GM12878 (cell line): ENCODE measurements around the gene NUP85. TPM values are rescaled to one million over a fixed set of nuclear protein-coding genes. Genes with fewer than 3 reads are reported as not detected.

Experiments
- ATAC-seq: fragments of 200-7000 bp; cut with Tn5 transposase; 3 replicates; pipeline ENCODE4 v1.9.1; 2020; ENCODE audit warnings: mild to moderate bottlenecking, moderate library complexity
- BruUV-seq: library from RNA; stranded (reverse); fragments of 400-500 nt; replicated peaks from 2 replicates; lab custom pipeline; 2021; lab: Mats Ljungman, UMichigan
- CTCF ChIA-PET: fragments of 300-600 bp; sonication (Branson Sonifier 250); formaldehyde crosslinking; extraction: SDS; loops from one replicate; lab custom pipeline; 2021; ENCODE audit warnings: inconsistent platforms; lab: Yijun Ruan, JAX
- POLR2A ChIA-PET: fragments of 350-600 bp; formaldehyde crosslinking; extraction: SDS; loops from one replicate; lab custom pipeline; 2021; ENCODE audit warnings: inconsistent platforms; lab: Charles Lee
- RAD21 ChIA-PET: fragments of 300-600 bp; sonication (Branson Sonifier 250); formaldehyde crosslinking; loops from one replicate; lab custom pipeline; 2023; ENCODE audit warnings: antibody characterized with exemption; ENCODE audit not compliant: unreplicated experiment; lab: Charles Lee
- SMC1A ChIA-PET: fragments of 300-600 bp; sonication (Branson Sonifier 250); formaldehyde crosslinking; loops from one replicate; lab custom pipeline; 2023; ENCODE audit not compliant: unreplicated experiment, uncharacterized antibody; lab: Charles Lee
- DNase-seq: peaks from one replicate; pipeline ENCODE4 v3.0.0-alpha.2; 2011; ENCODE audit warnings: low read depth, low spot score
- FAIRE-seq: peaks from 3 replicates; lab custom pipeline; 2011; peaks lifted over from hg19 to GRCh38; lab: Jason Lieb, UNC
- H2AFZ ChIP-seq: 2 replicates; pipeline ENCODE4 v1.6.0; 2011; ENCODE audit warnings: low read depth, low read length, control low read depth; ENCODE audit not compliant: control insufficient read depth
- H3K27ac ChIP-seq: 2 replicates; pipeline ENCODE4 v1.5.1; 2011; ENCODE audit warnings: control low read depth; ENCODE audit not compliant: control insufficient read depth, insufficient read depth
- H3K27me3 ChIP-seq, 2 experiments: replicated peaks in 1 of 2; 2 replicates each; pipeline versions ENCODE4 v1.6.0 to v1.6.1; 2011; ENCODE audit warnings: low read length in 1 of 2; ENCODE audit not compliant: control insufficient read depth in 2 of 2, insufficient read depth in 2 of 2
- H3K36me3 ChIP-seq, 2 experiments: 2 replicates each; pipeline ENCODE4 v1.5.1; 2011; ENCODE audit warnings: low read length in 1 of 2; ENCODE audit not compliant: control insufficient read depth in 2 of 2, insufficient read depth in 2 of 2
- H3K4me1 ChIP-seq: 2 replicates; pipeline ENCODE4 v1.6.1; 2011; ENCODE audit warnings: mild to moderate bottlenecking, low read length, moderate library complexity, mixed read lengths; ENCODE audit not compliant: control insufficient read depth, insufficient read depth
- H3K4me2 ChIP-seq: 2 replicates; pipeline ENCODE4 v1.6.0; 2011; ENCODE audit warnings: control low read depth; ENCODE audit not compliant: control insufficient read depth, insufficient read depth
- H3K4me3 ChIP-seq: fragments of 200-600 bp; sonication (generic); 2 replicates; pipeline ENCODE4 v1.5.1; 2016
- H3K79me2 ChIP-seq: 2 replicates; pipeline ENCODE4 v1.6.0; 2011; ENCODE audit warnings: low read length; ENCODE audit not compliant: control insufficient read depth, insufficient read depth
- H3K9ac ChIP-seq: 2 replicates; pipeline ENCODE4 v1.8.0; 2011; ENCODE audit warnings: low read length, control low read depth, mixed read lengths; ENCODE audit not compliant: control insufficient read depth, insufficient read depth
- H3K9me3 ChIP-seq: replicated peaks from 3 replicates; pipeline ENCODE4 v1.5.1; 2011; ENCODE audit warnings: mild to moderate bottlenecking, low read length; ENCODE audit not compliant: control insufficient read depth, insufficient read depth
- H4K20me1 ChIP-seq: 2 replicates; pipeline ENCODE4 v1.6.0; 2011; ENCODE audit not compliant: control insufficient read depth, insufficient read depth
- EP300 ChIP-seq, 2 experiments: fragments of 150-350 bp in 1 of 2; IDR thresholded peaks; 2 replicates each; pipeline ENCODE4 v1.6.1; 2011 to 2012; ENCODE audit warnings: low read depth in 2 of 2, low read length in 2 of 2, borderline replicate concordance in 1 of 2, improper control_type of control experiment in 1 of 2, inconsistent platforms in 1 of 2; ENCODE audit not compliant: control insufficient read depth in 1 of 2
- GATAD2B ChIP-seq: fragments of 450-650 bp; conservative IDR thresholded peaks from 2 replicates; pipeline ENCODE4 v1.6.1; 2017; ENCODE audit warnings: low read depth, mild to moderate bottlenecking, moderate library complexity
- NR2C2 ChIP-seq: IDR thresholded peaks from 2 replicates; pipeline ENCODE4 v1.6.1; 2011; ENCODE audit warnings: borderline replicate concordance, low read depth; ENCODE audit not compliant: control insufficient read depth, insufficient read length
- PAX8 ChIP-seq: fragments of 450-650 bp; IDR thresholded peaks from 2 replicates; pipeline ENCODE4 v1.6.1; 2017; ENCODE audit warnings: mild to moderate bottlenecking, moderate library complexity
- RFX5 ChIP-seq: IDR thresholded peaks from 2 replicates; pipeline ENCODE4 v1.6.1; 2011; ENCODE audit warnings: low read depth, low read length, improper control_type of control experiment
- STAT1 ChIP-seq: fragments of 450-650 bp; conservative IDR thresholded peaks from 2 replicates; pipeline ENCODE4 v1.6.1; 2014; ENCODE audit warnings: antibody characterized with exemption, mild to moderate bottlenecking
- WRNIP1 ChIP-seq: IDR thresholded peaks from 2 replicates; pipeline ENCODE4 v1.6.1; 2011; ENCODE audit warnings: low read depth, low read length, improper control_type of control experiment, borderline replicate concordance
- WGBS: methylation state at CpG from one replicate; pipeline ENCODE4 v1.1.6; 2016; ENCODE audit warnings: low lambda C conversion rate; ENCODE audit not compliant: insufficient replicate concordance, insufficient coverage; ENCODE audit errors: missing lambda C conversion rate; 5-methylcytosine and 5-hydroxymethylcytosine counted together
- in situ Hi-C: fragments of 300-500 bp; cut with MboI; formaldehyde crosslinking; loops from 9 replicates; pipeline ENCODE4 v1.14.3; 2018; ENCODE audit warnings: mixed read lengths
- intact Hi-C: fragments of 100-400 bp; cut with micrococcal nuclease; formaldehyde crosslinking; loops from one replicate; pipeline ENCODE4 v1.14.2; 2022; ENCODE audit not compliant: unreplicated experiment
- polyA plus RNA-seq, 11 experiments: library from polyadenylated mRNA; depleted of rRNA in 4 of 11; unstranded in 6 of 11; stranded (reverse) in 5 of 11; fragments of >200 nt; fragmentation: Nextera tagmentation in 4 of 11; fragmentation: Illumina TruSeq in 1 of 11; extraction: Ambion mirVana in 4 of 11; extraction: Trizol in 1 of 11; gene quantifications; 1 replicate in 1 of 11; 2 replicates in 10 of 11; pipeline versions ENCODE4 v1.2.1 to v1.2.3, GENCODE V29; 2011 to 2016; ENCODE audit warnings: inconsistent platforms in 2 of 11, missing spikeins in 2 of 11, low read depth in 1 of 11
- total RNA-seq, 4 experiments: library from RNA; depleted of rRNA in 3 of 4; stranded (reverse); fragments of >200 nt in 3 of 4; fragmentation: Illumina TruSeq in 1 of 4; extraction: Trizol in 1 of 4; gene quantifications; 2 replicates each; pipeline versions ENCODE4 v1.2.1 to v1.2.3, GENCODE V29; 2013 to 2021
- TF ChIP-seq, protein P1 (sequence below): fragments of 450-650 bp; IDR thresholded peaks from 2 replicates; pipeline ENCODE4 v1.6.1; 2018; ENCODE audit warnings: borderline replicate concordance, mild to moderate bottlenecking; ENCODE audit not compliant: partially characterized antibody

The NUP85 gene
- total and polyA plus RNA-seq, 10 of the 15 experiments (the other 5 are each of a cell fraction or from before 2014, with no cell fraction given), result 54.0 to 135 (median 95.4) TPM

DNA sequence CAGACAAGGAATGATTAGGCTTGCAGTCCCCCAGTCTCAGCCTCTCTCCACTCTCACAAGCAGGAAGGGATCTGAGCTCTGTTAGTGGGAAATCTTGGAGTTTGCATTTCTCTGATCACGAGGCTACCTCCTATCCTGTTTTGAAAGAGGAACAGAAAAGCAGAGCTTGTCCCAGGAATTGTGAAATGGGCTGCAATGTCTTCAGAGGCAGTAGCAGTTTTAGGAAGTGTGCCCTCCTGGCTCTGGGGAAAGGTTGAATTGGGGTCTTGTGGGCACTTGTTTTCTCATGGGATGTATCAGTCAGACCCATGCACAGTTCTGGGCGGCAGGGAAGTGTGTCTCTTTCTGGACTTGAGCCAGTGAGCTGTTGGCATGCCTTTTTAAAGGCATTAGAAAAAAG is 22.8 kb downstream of the NUP85 start:
- H3K27me3 ChIP-seq, result no peaks in the 10 kb centered on the region
- no peaks in the 10 kb centered on the region for H4K20me1 ChIP-seq
- ChIA-PET RAD21 (interaction anchor here (0.5 kb wide), 1 partner anchor 56 kb away, joined by 3 read pairs; no protein-coding TSS in a partner anchor), CTCF (interaction anchor here (0.8 to 1.3 kb wide), 3 partner anchors 14 to 238 kb away, joined by 3 to 5 read pairs (median 3); no protein-coding TSS in a partner anchor), POLR2A (interaction anchor here (1.0 to 1.4 kb wide), 2 partner anchors 15 to 33 kb away, joined by 3 to 5 read pairs; partner anchors contain the start of genes GGA3 and MRPS7), SMC1A (no interaction called here)
- H3K36me3 ChIP-seq, result peaks cover 39 to 40% of the 10 kb centered on the region in 2 experiments
- H3K4me3 ChIP-seq, result no peak overlapping the region
- in situ Hi-C loops (no loop called here), intact Hi-C loops (no loop called here)
- no peaks in the 10 kb centered on the region for H3K4me1 ChIP-seq
- DNase-seq (no peak), ATAC-seq (no peak), FAIRE-seq (no peak)
- no peak overlapping the region for H2AFZ ChIP-seq
- BruUV-seq, result TSS peak; percentile 31
- H3K27ac ChIP-seq, result no peak overlapping the region
- no peak for TF ChIP-seq RFX5
- TF ChIP-seq NR2C2, result no peak
- TF ChIP-seq STAT1, result no peak
- WGBS, result 48% methylated on average over 2 of the region's 2 CpGs
- H3K9ac ChIP-seq, result no peak overlapping the region
- no peaks in the 10 kb centered on the region for H3K9me3 ChIP-seq
- H3K79me2 ChIP-seq, result no peaks in the 10 kb centered on the region
- no peak overlapping the region for H3K4me2 ChIP-seq

DNA sequence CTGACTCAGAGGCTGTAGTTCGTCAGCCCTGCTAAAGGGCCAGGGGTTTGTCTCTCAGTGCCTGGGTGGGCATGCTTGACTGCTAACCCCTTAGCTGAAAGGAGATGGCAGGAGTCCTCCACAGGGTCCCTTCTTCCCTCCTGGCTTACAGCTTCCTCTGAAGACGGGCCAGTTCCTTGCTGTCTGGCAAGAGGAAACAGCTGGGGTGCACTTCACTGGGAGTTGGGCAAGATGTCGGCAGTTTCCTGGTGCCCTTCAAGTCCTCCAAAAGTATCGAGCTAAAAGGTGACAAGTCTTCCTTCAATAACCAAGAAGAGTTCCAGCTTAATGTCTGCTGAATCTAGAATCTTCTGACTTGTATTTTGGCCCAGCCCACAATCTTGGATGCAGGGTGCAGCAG is 23.4 kb downstream of the NUP85 start:
- Histone ChIP-seq H3K9ac (no peak overlapping the region), H3K4me1 (no peaks in the 10 kb centered on the region), H3K27ac (no peak overlapping the region), H3K79me2 (no peaks in the 10 kb centered on the region), H2AFZ (no peak overlapping the region), H3K9me3 (no peaks in the 10 kb centered on the region), H4K20me1 (no peaks in the 10 kb centered on the region), H3K36me3 (peaks cover 37 to 40% of the 10 kb centered on the region in 2 experiments), H3K4me2 (no peak overlapping the region), H3K27me3 (no peaks in the 10 kb centered on the region), H3K4me3 (no peak overlapping the region)
- POLR2A ChIA-PET, result interaction anchor here (0.6 to 1.4 kb wide), 3 partner anchors 16 to 62 kb away, joined by 3 to 5 read pairs (median 3); partner anchors contain the start of genes GGA3 and MRPS7
- CTCF ChIA-PET, result interaction anchor here (0.8 to 1.4 kb wide), 4 partner anchors 13 to 267 kb away, joined by 3 to 5 read pairs (median 3); no protein-coding TSS in a partner anchor
- in situ Hi-C loops, result no loop called here
- RAD21 ChIA-PET, result interaction anchor here (0.5 kb wide), 1 partner anchor 56 kb away, joined by 3 read pairs; no protein-coding TSS in a partner anchor
- WGBS, result 97% methylated on average over 4 of the region's 4 CpGs
- no peak for TF ChIP-seq WRNIP1
- no peak for TF ChIP-seq EP300 (IDR thresholded peaks at IDR 0.05; ENCODE audit: borderline replicate concordance in 1 of 2, control insufficient read depth in 1 of 2, low read depth in 2 of 2, low read length in 2 of 2)
- TF ChIP-seq PAX8, result no peak
- TF ChIP-seq, protein P1, sequence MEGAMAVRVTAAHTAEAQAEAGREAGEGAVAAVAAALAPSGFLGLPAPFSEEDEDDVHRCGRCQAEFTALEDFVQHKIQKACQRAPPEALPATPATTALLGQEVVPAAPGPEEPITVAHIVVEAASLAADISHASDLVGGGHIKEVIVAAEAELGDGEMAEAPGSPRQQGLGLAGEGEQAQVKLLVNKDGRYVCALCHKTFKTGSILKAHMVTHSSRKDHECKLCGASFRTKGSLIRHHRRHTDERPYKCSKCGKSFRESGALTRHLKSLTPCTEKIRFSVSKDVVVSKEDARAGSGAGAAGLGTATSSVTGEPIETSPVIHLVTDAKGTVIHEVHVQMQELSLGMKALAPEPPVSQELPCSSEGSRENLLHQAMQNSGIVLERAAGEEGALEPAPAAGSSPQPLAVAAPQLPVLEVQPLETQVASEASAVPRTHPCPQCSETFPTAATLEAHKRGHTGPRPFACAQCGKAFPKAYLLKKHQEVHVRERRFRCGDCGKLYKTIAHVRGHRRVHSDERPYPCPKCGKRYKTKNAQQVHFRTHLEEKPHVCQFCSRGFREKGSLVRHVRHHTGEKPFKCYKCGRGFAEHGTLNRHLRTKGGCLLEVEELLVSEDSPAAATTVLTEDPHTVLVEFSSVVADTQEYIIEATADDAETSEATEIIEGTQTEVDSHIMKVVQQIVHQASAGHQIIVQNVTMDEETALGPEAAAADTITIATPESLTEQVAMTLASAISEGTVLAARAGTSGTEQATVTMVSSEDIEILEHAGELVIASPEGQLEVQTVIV, result no peak
- TF ChIP-seq GATAD2B, result no peak
- DNase-seq, result no peak
- intact Hi-C loops, result no loop called here
- no peak for ATAC-seq
- FAIRE-seq, result no peak
- SMC1A ChIA-PET, result interaction anchor here (1.0 kb wide), 1 partner anchor 151 kb away, joined by 3 read pairs; no protein-coding TSS in a partner anchor
- no TSS peak for BruUV-seq
